Tibial nerve (tissue), 4 donors: ENCODE results near the gene APC2. TPM values are rescaled to one million over a fixed set of nuclear protein-coding genes. Genes with fewer than 3 reads are reported as not detected.

Experiments
- DNase-seq, 2 donors: peaks; one replicate each; pipeline ENCODE4 v3.0.0-alpha.2; 2019; ENCODE audit warnings: low spot score in 2 of 2
- H3K27ac ChIP-seq, 4 donors: fragments of 200-600 bp; sonication (generic) in 3 of 4; one replicate each; pipeline ENCODE4 v1.5.1; 2017 to 2019; ENCODE audit warnings: mild to moderate bottlenecking in 1 of 4
- H3K27me3 ChIP-seq, 2 donors: fragments of 200-600 bp; sonication (generic) in 1 of 2; one replicate each; pipeline versions ENCODE4 v1.5.1 to v1.6.0; 2017 to 2019
- H3K36me3 ChIP-seq, 3 donors: fragments of 200-600 bp; sonication (generic); one replicate each; pipeline ENCODE4 v1.5.1; 2018 to 2019
- H3K4me1 ChIP-seq, 4 donors: fragments of 200-600 bp; sonication (generic) in 3 of 4; one replicate each; pipeline ENCODE4 v1.5.1; 2017 to 2019
- H3K4me3 ChIP-seq, 4 donors: fragments of 200-600 bp; sonication (generic) in 3 of 4; one replicate each; pipeline ENCODE4 v1.5.1; 2017 to 2019; ENCODE audit warnings: mild to moderate bottlenecking in 1 of 4, moderate library complexity in 1 of 4
- H3K9me3 ChIP-seq, 4 donors: fragments of 200-600 bp; sonication (generic) in 3 of 4; one replicate each; pipeline ENCODE4 v1.5.1; 2017 to 2019
- CTCF ChIP-seq, 5 experiments: fragments of 200-600 bp in 3 of 5; fragments of 450-650 bp in 2 of 5; sonication (generic) in 3 of 5; IDR thresholded peaks; one replicate each; pipeline ENCODE4 v1.5.1; 2016 to 2019; ENCODE audit warnings: antibody characterized with exemption in 5 of 5, mild to moderate bottlenecking in 3 of 5, moderate library complexity in 2 of 5
- EP300 ChIP-seq, 2 donors: sonication (generic); formaldehyde crosslinking; IDR thresholded peaks; one replicate each; pipeline ENCODE4 v1.6.1; 2017; ENCODE audit warnings: antibody characterized with exemption in 2 of 2, mild to moderate bottlenecking in 1 of 2
- POLR2A ChIP-seq, 2 donors: fragments of 450-650 bp; IDR thresholded peaks; one replicate each; pipeline ENCODE4 v1.6.1; 2017; ENCODE audit warnings: antibody characterized with exemption in 2 of 2, mild to moderate bottlenecking in 2 of 2, moderate library complexity in 2 of 2
- WGBS, 2 donors: methylation state at CpG; one replicate each; pipeline ENCODE4 v1.1.5; 2018; 5-methylcytosine and 5-hydroxymethylcytosine counted together
- total RNA-seq, 4 donors: library from RNA; depleted of rRNA; stranded (reverse); fragments of >200 nt; gene quantifications; one replicate each; pipeline ENCODE4 v1.1.0, GENCODE V29; 2016

APC2 gene
- total RNA-seq, 4 donors from 2014 or later: 1.7 to 10.2 (median 4.2) TPM

- Histone ChIP-seq H3K27me3 (no peaks in the 10 kb centered on the region), H3K4me3 (no peak overlapping the region), H3K4me1 (no peaks in the 10 kb centered on the region), H3K9me3 (no peaks in the 10 kb centered on the region), H3K36me3 (peaks cover 6 to 94% (median 28%) of the 10 kb centered on the region in 3 donors), H3K27ac (no peak overlapping the region)
- no peak for DNase-seq
- WGBS, 2 donors: 81 to 91% methylated on average over 22 to 24 of the region's 24 CpGs
- TF ChIP-seq CTCF (IDR thresholded peaks at IDR 0.05) (no peak), EP300 (IDR thresholded peaks at IDR 0.05) (no peak), POLR2A (IDR thresholded peaks at IDR 0.05) (no peak)
These were observed 18.0 kb upstream of the APC2 start for GRCh38 chr19:1431759-1432506.

- Histone ChIP-seq H3K9me3 (no peaks in the 10 kb centered on the region), H3K4me1 (peaks cover 0 to under 1% (median 0%) of the 10 kb centered on the region in 4 donors), H3K27ac (no peak overlapping the region), H3K36me3 (peaks cover 6 to 89% (median 28%) of the 10 kb centered on the region in 3 donors), H3K27me3 (no peaks in the 10 kb centered on the region), H3K4me3 (no peak overlapping the region)
- DNase-seq: no peak
- WGBS, 2 donors: 92 to 94% methylated on average over 16 of the region's 16 CpGs
- TF ChIP-seq CTCF (IDR thresholded peaks at IDR 0.05): no peak
- no peak for TF ChIP-seq EP300 (IDR thresholded peaks at IDR 0.05)
- no peak for TF ChIP-seq POLR2A (IDR thresholded peaks at IDR 0.05)
These were observed 17.4 kb upstream of the APC2 start for GRCh38 chr19:1432507-1432887.

GRCh38 chr19:1433119-1434039 lies 16.5 kb upstream of the APC2 start:
- 85% methylated on average over 31 to 33 of the region's 47 CpGs for WGBS, 2 donors
- Histone ChIP-seq H3K4me1 (peaks cover 0 to 5% (median 2%) of the 10 kb centered on the region in 4 donors), H3K36me3 (peaks cover 6 to 80% (median 28%) of the 10 kb centered on the region in 3 donors), H3K9me3 (no peaks in the 10 kb centered on the region), H3K27me3 (no peaks in the 10 kb centered on the region), H3K4me3 (no peak overlapping the region), H3K27ac (peak overlapping the region in 1 of 4 donors; percentile 0)
- no peak for DNase-seq
- TF ChIP-seq CTCF (IDR thresholded peaks at IDR 0.05): no peak
- no peak for TF ChIP-seq EP300 (IDR thresholded peaks at IDR 0.05)
- no peak for TF ChIP-seq POLR2A (IDR thresholded peaks at IDR 0.05)

GRCh38 chr19:1434040-1434366 lies 15.9 kb upstream of the APC2 start:
- H3K27me3 ChIP-seq: no peaks in the 10 kb centered on the region
- no peaks in the 10 kb centered on the region for H3K9me3 ChIP-seq
- no peak overlapping the region for H3K4me3 ChIP-seq
- 89 to 90% methylated on average over 13 to 17 of the region's 17 CpGs for WGBS, 2 donors
- DNase-seq: no peak
- H3K36me3 ChIP-seq: peaks cover 6 to 74% (median 26%) of the 10 kb centered on the region in 3 donors
- no peak overlapping the region for H3K27ac ChIP-seq
- peaks cover 0 to 6% (median 5%) of the 10 kb centered on the region in 4 donors for H3K4me1 ChIP-seq
- TF ChIP-seq CTCF (IDR thresholded peaks at IDR 0.05) (no peak), POLR2A (IDR thresholded peaks at IDR 0.05) (no peak), EP300 (IDR thresholded peaks at IDR 0.05) (no peak)
